Activated effector memory CD4-positive, alpha-beta T cell treated with Interleukin-2 at 50 U/mL for 16 hours (primary cell): ENCODE measurements around the gene UNC5CL.
A peak's percentile ranks its signal among the peaks of the same experiment; 100 is the strongest.

Experiments
- DNase-seq: peaks from one replicate; pipeline ENCODE4 v3.0.0-alpha.2; 2020

Gene UNC5CL

GRCh38 chr6:41039060-41039998 lies at the start of gene UNC5CL:
Gene UNC5CL (minus strand): TSS chr6:41039221. CDS start chr6:41035074, 4,147 bp downstream.
- DNase-seq, result peak; percentile 25

- no peak for DNase-seq
Measured at GRCh38 chr6:41088451-41088850, 49.4 kb upstream of the UNC5CL start.

GRCh38 chr6:41085182-41085581 lies 46.2 kb upstream of the UNC5CL start:
- no peak for DNase-seq

- DNase-seq, result no peak
Measured at GRCh38 chr6:41083072-41083471, 44.1 kb upstream of the UNC5CL start.

- DNase-seq, result peak; percentile 14
Measured at GRCh38 chr6:41080621-41081020, 41.6 kb upstream of the UNC5CL start.

GRCh38 chr6:41079080-41079479 lies 40.1 kb upstream of the UNC5CL start:
- no peak for DNase-seq

- no peak for DNase-seq
Measured at GRCh38 chr6:41078101-41078500, 39.1 kb upstream of the UNC5CL start.

- no peak for DNase-seq
Measured at GRCh38 chr6:41077536-41077935, 38.5 kb upstream of the UNC5CL start.

GRCh38 chr6:41075651-41076626 lies 36.9 kb upstream of the UNC5CL start:
- no peak for DNase-seq

GRCh38 chr6:41074692-41075436 lies 35.8 kb upstream of the UNC5CL start:
- no peak for DNase-seq

- DNase-seq, result no peak
Measured at GRCh38 chr6:41073968-41074691, 35.1 kb upstream of the UNC5CL start.

GRCh38 chr6:41073203-41073967 lies 34.4 kb upstream of the UNC5CL start:
- DNase-seq, result peak; percentile 72

GRCh38 chr6:41072836-41073202 lies 33.8 kb upstream of the UNC5CL start, which contains the start of gene NFYA:
Gene NFYA (plus strand): TSS chr6:41072974. CDS start chr6:41079090, 6,116 bp downstream.
- no peak for DNase-seq

GRCh38 chr6:41071923-41072835 lies 33.2 kb upstream of the UNC5CL start, which contains the start of gene OARD1:
Gene OARD1 (minus strand): TSS chr6:41072356. CDS start chr6:41071634, 722 bp downstream.
- DNase-seq, result peak; percentile 100

GRCh38 chr6:41071501-41071922 lies 32.5 kb upstream of the UNC5CL start:
- DNase-seq, result no peak

GRCh38 chr6:41066867-41067304 lies 27.9 kb upstream of the UNC5CL start:
- peak; percentile 32 for DNase-seq

GRCh38 chr6:41065550-41066026 lies 26.6 kb upstream of the UNC5CL start:
- no peak for DNase-seq

- DNase-seq, result no peak
Measured at GRCh38 chr6:41064841-41065240, 25.8 kb upstream of the UNC5CL start.

- DNase-seq, result no peak
Measured at GRCh38 chr6:41063884-41064285, 24.9 kb upstream of the UNC5CL start.

GRCh38 chr6:41062056-41062455 lies 23.0 kb upstream of the UNC5CL start:
- DNase-seq, result no peak
